GM18526 (cell line): ENCODE data around the gene LIMS2.

Source experiments
- POLR2A ChIP-seq: IDR thresholded peaks from 3 replicates; pipeline ENCODE4 v1.6.1; 2011; ENCODE audit not compliant: insufficient read length; ENCODE audit errors: extremely low read depth

The LIMS2 gene

GRCh38 chr2:127593228-127594115, 81.9 kb downstream of the LIMS2 start:
- TF ChIP-seq POLR2A: no peak

- TF ChIP-seq POLR2A: no peak
These were observed 82.5 kb downstream of the LIMS2 start for GRCh38 chr2:127592761-127593227.

- no peak for TF ChIP-seq POLR2A
These were observed 84.0 kb downstream of the LIMS2 start for GRCh38 chr2:127591221-127591923.

- TF ChIP-seq POLR2A: no peak
These were observed 84.7 kb downstream of the LIMS2 start for GRCh38 chr2:127590386-127591190.

GRCh38 chr2:127589841-127590240, 85.5 kb downstream of the LIMS2 start:
- no peak for TF ChIP-seq POLR2A

GRCh38 chr2:127589358-127589757, 86.0 kb downstream of the LIMS2 start:
- no peak for TF ChIP-seq POLR2A
